Measurements from ENCODE around the gene ORM1.

The ORM1 gene

GRCh38 chr9:114355821-114356220 is 32.9 kb downstream of the ORM1 start:
- H3K4me2 ChIP-seq (ENCODE audit: insufficient read depth, low read length, poor library complexity, severe bottlenecking): no peak overlapping the region
- H3K23ac ChIP-seq (ENCODE audit: low read depth, low read length, poor library complexity): no peak overlapping the region
- no peak overlapping the region for H4K91ac ChIP-seq (ENCODE audit: low read depth, low read length, poor library complexity)
- no peak overlapping the region for H3K9ac ChIP-seq (ENCODE audit: low read depth, low read length, poor library complexity)
- no CpG with 5 or more reads among the region's 6 CpGs for WGBS, 2 donors (ENCODE audit: extremely low coverage in 2 of 2, insufficient read length in 2 of 2, insufficient replicate concordance in 1 of 2)
- H2AK5ac ChIP-seq (ENCODE audit: low read depth, low read length): no peak overlapping the region
- H3K4me1 ChIP-seq (ENCODE audit: control insufficient read depth in 2 of 2, insufficient read depth in 1 of 2, low read depth in 1 of 2, low read length in 2 of 2): no peaks in the 10 kb centered on the region
- peaks cover 20 to 73% of the 10 kb centered on the region in 2 donors for H3K36me3 ChIP-seq (replicated peaks in 1 of 2; ENCODE audit: control insufficient read depth in 2 of 2, insufficient read depth in 2 of 2, low read length in 2 of 2)
- H2AFZ ChIP-seq (ENCODE audit: low read length): no peak overlapping the region
- H2BK12ac ChIP-seq (ENCODE audit: low read length): no peak overlapping the region
- no peak overlapping the region for H2BK15ac ChIP-seq (ENCODE audit: low read length)
- H3K9me3 ChIP-seq (replicated peaks in 1 of 2; ENCODE audit: control insufficient read depth in 2 of 2, insufficient read depth in 1 of 2, low read depth in 1 of 2, low read length in 2 of 2): no peaks in the 10 kb centered on the region
- no peak overlapping the region for H3K18ac ChIP-seq (ENCODE audit: low read length)
- no peak overlapping the region for H2BK5ac ChIP-seq (ENCODE audit: low read length)
- H3K27ac ChIP-seq (replicated peaks; ENCODE audit: low read length): no peak overlapping the region
- no peak overlapping the region for H3K4me3 ChIP-seq (ENCODE audit: low read length in 2 of 2)
- H4K8ac ChIP-seq (ENCODE audit: low read depth, low read length): no peak overlapping the region
- H3K14ac ChIP-seq (ENCODE audit: low read length): no peak overlapping the region
- H3K27me3 ChIP-seq (ENCODE audit: control insufficient read depth in 3 of 3, insufficient read depth in 3 of 3, low read depth in 1 of 3, low read length in 3 of 3): no peaks in the 10 kb centered on the region
- no peak overlapping the region for H2BK120ac ChIP-seq (ENCODE audit: low read depth, low read length)
- no peak for DNase-seq (ENCODE audit: low spot score)
- H3K79me1 ChIP-seq (ENCODE audit: low read depth, low read length): no peaks in the 10 kb centered on the region
- H3K4ac ChIP-seq (ENCODE audit: low read length): no peak overlapping the region

GRCh38 chr9:114356792-114357191 is 33.9 kb downstream of the ORM1 start:
- Histone ChIP-seq H3K27ac (replicated peaks; ENCODE audit: low read length) (no peak overlapping the region), H2AK5ac (ENCODE audit: low read depth, low read length) (no peak overlapping the region), H2BK15ac (ENCODE audit: low read length) (no peak overlapping the region), H2BK5ac (ENCODE audit: low read length) (no peak overlapping the region), H3K4me3 (ENCODE audit: low read length in 2 of 2) (no peak overlapping the region), H3K4me1 (ENCODE audit: control insufficient read depth in 2 of 2, insufficient read depth in 1 of 2, low read depth in 1 of 2, low read length in 2 of 2) (no peaks in the 10 kb centered on the region), H3K36me3 (replicated peaks in 1 of 2; ENCODE audit: control insufficient read depth in 2 of 2, insufficient read depth in 2 of 2, low read length in 2 of 2) (peaks cover 24 to 77% of the 10 kb centered on the region in 2 donors), H3K79me1 (ENCODE audit: low read depth, low read length) (no peaks in the 10 kb centered on the region), H3K18ac (ENCODE audit: low read length) (no peak overlapping the region), H3K9ac (ENCODE audit: low read depth, low read length, poor library complexity) (peak overlapping the region; percentile 18), H3K4me2 (ENCODE audit: insufficient read depth, low read length, poor library complexity, severe bottlenecking) (no peak overlapping the region), H3K27me3 (ENCODE audit: control insufficient read depth in 3 of 3, insufficient read depth in 3 of 3, low read depth in 1 of 3, low read length in 3 of 3) (no peaks in the 10 kb centered on the region), H2BK12ac (ENCODE audit: low read length) (no peak overlapping the region), H3K4ac (ENCODE audit: low read length) (no peak overlapping the region), H4K91ac (ENCODE audit: low read depth, low read length, poor library complexity) (no peak overlapping the region), H2BK120ac (ENCODE audit: low read depth, low read length) (no peak overlapping the region), H4K8ac (ENCODE audit: low read depth, low read length) (no peak overlapping the region), H3K23ac (ENCODE audit: low read depth, low read length, poor library complexity) (no peak overlapping the region), H2AFZ (ENCODE audit: low read length) (no peak overlapping the region), H3K9me3 (replicated peaks in 1 of 2; ENCODE audit: control insufficient read depth in 2 of 2, insufficient read depth in 1 of 2, low read depth in 1 of 2, low read length in 2 of 2) (no peaks in the 10 kb centered on the region), H3K14ac (ENCODE audit: low read length) (no peak overlapping the region)
- no peak for DNase-seq (ENCODE audit: low spot score)
- WGBS, 2 donors (ENCODE audit: extremely low coverage in 2 of 2, insufficient read length in 2 of 2, insufficient replicate concordance in 1 of 2): no CpG with 5 or more reads among the region's 6 CpGs

- Histone ChIP-seq H3K36me3 (replicated peaks in 1 of 2; ENCODE audit: control insufficient read depth in 2 of 2, insufficient read depth in 2 of 2, low read length in 2 of 2) (peaks cover 24 to 79% of the 10 kb centered on the region in 2 donors), H2AFZ (ENCODE audit: low read length) (no peak overlapping the region), H4K91ac (ENCODE audit: low read depth, low read length, poor library complexity) (no peak overlapping the region), H2BK12ac (ENCODE audit: low read length) (no peak overlapping the region), H3K79me1 (ENCODE audit: low read depth, low read length) (no peaks in the 10 kb centered on the region), H3K4me1 (ENCODE audit: control insufficient read depth in 2 of 2, insufficient read depth in 1 of 2, low read depth in 1 of 2, low read length in 2 of 2) (no peaks in the 10 kb centered on the region), H4K8ac (ENCODE audit: low read depth, low read length) (no peak overlapping the region), H3K27ac (replicated peaks; ENCODE audit: low read length) (no peak overlapping the region), H2AK5ac (ENCODE audit: low read depth, low read length) (no peak overlapping the region), H3K27me3 (ENCODE audit: control insufficient read depth in 3 of 3, insufficient read depth in 3 of 3, low read depth in 1 of 3, low read length in 3 of 3) (no peaks in the 10 kb centered on the region), H3K4me3 (ENCODE audit: low read length in 2 of 2) (no peak overlapping the region), H2BK15ac (ENCODE audit: low read length) (no peak overlapping the region), H3K9ac (ENCODE audit: low read depth, low read length, poor library complexity) (no peak overlapping the region), H3K4ac (ENCODE audit: low read length) (no peak overlapping the region), H3K14ac (ENCODE audit: low read length) (no peak overlapping the region), H2BK5ac (ENCODE audit: low read length) (no peak overlapping the region), H2BK120ac (ENCODE audit: low read depth, low read length) (no peak overlapping the region), H3K23ac (ENCODE audit: low read depth, low read length, poor library complexity) (no peak overlapping the region), H3K9me3 (replicated peaks in 1 of 2; ENCODE audit: control insufficient read depth in 2 of 2, insufficient read depth in 1 of 2, low read depth in 1 of 2, low read length in 2 of 2) (no peaks in the 10 kb centered on the region), H3K18ac (ENCODE audit: low read length) (no peak overlapping the region), H3K4me2 (ENCODE audit: insufficient read depth, low read length, poor library complexity, severe bottlenecking) (no peak overlapping the region)
- no peak for DNase-seq (ENCODE audit: low spot score)
- no CpG with 5 or more reads among the region's 6 CpGs for WGBS, 2 donors (ENCODE audit: extremely low coverage in 2 of 2, insufficient read length in 2 of 2, insufficient replicate concordance in 1 of 2)
Measured at GRCh38 chr9:114357360-114357759, 34.5 kb downstream of the ORM1 start.

- Histone ChIP-seq H3K79me1 (ENCODE audit: low read depth, low read length) (no peaks in the 10 kb centered on the region), H3K9ac (ENCODE audit: low read depth, low read length, poor library complexity) (peak overlapping the region; percentile 14), H3K14ac (ENCODE audit: low read length) (no peak overlapping the region), H3K4me1 (ENCODE audit: control insufficient read depth in 2 of 2, insufficient read depth in 1 of 2, low read depth in 1 of 2, low read length in 2 of 2) (no peaks in the 10 kb centered on the region), H3K23ac (ENCODE audit: low read depth, low read length, poor library complexity) (no peak overlapping the region), H2BK15ac (ENCODE audit: low read length) (no peak overlapping the region), H3K4me2 (ENCODE audit: insufficient read depth, low read length, poor library complexity, severe bottlenecking) (no peak overlapping the region), H4K91ac (ENCODE audit: low read depth, low read length, poor library complexity) (no peak overlapping the region), H2BK12ac (ENCODE audit: low read length) (no peak overlapping the region), H3K9me3 (replicated peaks in 1 of 2; ENCODE audit: control insufficient read depth in 2 of 2, insufficient read depth in 1 of 2, low read depth in 1 of 2, low read length in 2 of 2) (no peaks in the 10 kb centered on the region), H4K8ac (ENCODE audit: low read depth, low read length) (peak overlapping the region; percentile 49), H3K36me3 (replicated peaks in 1 of 2; ENCODE audit: control insufficient read depth in 2 of 2, insufficient read depth in 2 of 2, low read length in 2 of 2) (peaks cover 24 to 82% of the 10 kb centered on the region in 2 donors), H2AFZ (ENCODE audit: low read length) (no peak overlapping the region), H3K27ac (replicated peaks; ENCODE audit: low read length) (no peak overlapping the region), H3K4me3 (ENCODE audit: low read length in 2 of 2) (no peak overlapping the region), H3K4ac (ENCODE audit: low read length) (no peak overlapping the region), H2BK5ac (ENCODE audit: low read length) (no peak overlapping the region), H3K27me3 (ENCODE audit: control insufficient read depth in 3 of 3, insufficient read depth in 3 of 3, low read depth in 1 of 3, low read length in 3 of 3) (no peaks in the 10 kb centered on the region), H2BK120ac (ENCODE audit: low read depth, low read length) (no peak overlapping the region), H2AK5ac (ENCODE audit: low read depth, low read length) (no peak overlapping the region), H3K18ac (ENCODE audit: low read length) (no peak overlapping the region)
- DNase-seq (ENCODE audit: low spot score): no peak
- no CpG with 5 or more reads among the region's 9 CpGs for WGBS, 2 donors (ENCODE audit: extremely low coverage in 2 of 2, insufficient read length in 2 of 2, insufficient replicate concordance in 1 of 2)
Measured at GRCh38 chr9:114357911-114358328, 35.0 kb downstream of the ORM1 start.
